Tibial nerve (tissue), 3 donors: Measurements from ENCODE around the gene MUSTN1.

Experiments
- POLR2A ChIP-seq, 2 donors: fragments of 450-650 bp; IDR thresholded peaks; one replicate each; pipeline ENCODE4 v1.6.1; 2017; ENCODE audit warnings: antibody characterized with exemption in 2 of 2, mild to moderate bottlenecking in 2 of 2, moderate library complexity in 2 of 2
- TF ChIP-seq, protein P1 (sequence below), 5 experiments: fragments of 200-600 bp in 3 of 5; fragments of 450-650 bp in 2 of 5; sonication (generic) in 3 of 5; IDR thresholded peaks; one replicate each; pipeline ENCODE4 v1.5.1; 2016 to 2019; ENCODE audit warnings: antibody characterized with exemption in 5 of 5, mild to moderate bottlenecking in 3 of 5, moderate library complexity in 2 of 5

- TF ChIP-seq, protein P1, sequence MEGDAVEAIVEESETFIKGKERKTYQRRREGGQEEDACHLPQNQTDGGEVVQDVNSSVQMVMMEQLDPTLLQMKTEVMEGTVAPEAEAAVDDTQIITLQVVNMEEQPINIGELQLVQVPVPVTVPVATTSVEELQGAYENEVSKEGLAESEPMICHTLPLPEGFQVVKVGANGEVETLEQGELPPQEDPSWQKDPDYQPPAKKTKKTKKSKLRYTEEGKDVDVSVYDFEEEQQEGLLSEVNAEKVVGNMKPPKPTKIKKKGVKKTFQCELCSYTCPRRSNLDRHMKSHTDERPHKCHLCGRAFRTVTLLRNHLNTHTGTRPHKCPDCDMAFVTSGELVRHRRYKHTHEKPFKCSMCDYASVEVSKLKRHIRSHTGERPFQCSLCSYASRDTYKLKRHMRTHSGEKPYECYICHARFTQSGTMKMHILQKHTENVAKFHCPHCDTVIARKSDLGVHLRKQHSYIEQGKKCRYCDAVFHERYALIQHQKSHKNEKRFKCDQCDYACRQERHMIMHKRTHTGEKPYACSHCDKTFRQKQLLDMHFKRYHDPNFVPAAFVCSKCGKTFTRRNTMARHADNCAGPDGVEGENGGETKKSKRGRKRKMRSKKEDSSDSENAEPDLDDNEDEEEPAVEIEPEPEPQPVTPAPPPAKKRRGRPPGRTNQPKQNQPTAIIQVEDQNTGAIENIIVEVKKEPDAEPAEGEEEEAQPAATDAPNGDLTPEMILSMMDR (IDR thresholded peaks at IDR 0.05) = no peak
- no peak for TF ChIP-seq POLR2A (IDR thresholded peaks at IDR 0.05)
Observed at GRCh38 chr3:52877085-52877484, 42.3 kb upstream of the MUSTN1 start.
